GM18951 (cell line): Measurements from ENCODE around the gene FBXO3.
"Not testable (repeated sequence)": the region's sequence is repeated elsewhere in the genome, so short reads cannot be mapped to it uniquely, and the experiment has no call there.

ENCODE experiments used
- POLR2A ChIP-seq: IDR thresholded peaks from 4 replicates; pipeline ENCODE4 v1.6.1; 2011; ENCODE audit warnings: mild to moderate bottlenecking; ENCODE audit not compliant: insufficient read length, insufficient read depth; ENCODE audit errors: extremely low read depth
- in situ Hi-C: fragments of 300-500 bp; cut with MboI; formaldehyde crosslinking; loops from one replicate; pipeline ENCODE4 v1.12.0; 2022; ENCODE audit warnings: low sequenced_read_pairs, mixed read lengths, inconsistent platforms; ENCODE audit not compliant: unreplicated experiment

Gene FBXO3

DNA sequence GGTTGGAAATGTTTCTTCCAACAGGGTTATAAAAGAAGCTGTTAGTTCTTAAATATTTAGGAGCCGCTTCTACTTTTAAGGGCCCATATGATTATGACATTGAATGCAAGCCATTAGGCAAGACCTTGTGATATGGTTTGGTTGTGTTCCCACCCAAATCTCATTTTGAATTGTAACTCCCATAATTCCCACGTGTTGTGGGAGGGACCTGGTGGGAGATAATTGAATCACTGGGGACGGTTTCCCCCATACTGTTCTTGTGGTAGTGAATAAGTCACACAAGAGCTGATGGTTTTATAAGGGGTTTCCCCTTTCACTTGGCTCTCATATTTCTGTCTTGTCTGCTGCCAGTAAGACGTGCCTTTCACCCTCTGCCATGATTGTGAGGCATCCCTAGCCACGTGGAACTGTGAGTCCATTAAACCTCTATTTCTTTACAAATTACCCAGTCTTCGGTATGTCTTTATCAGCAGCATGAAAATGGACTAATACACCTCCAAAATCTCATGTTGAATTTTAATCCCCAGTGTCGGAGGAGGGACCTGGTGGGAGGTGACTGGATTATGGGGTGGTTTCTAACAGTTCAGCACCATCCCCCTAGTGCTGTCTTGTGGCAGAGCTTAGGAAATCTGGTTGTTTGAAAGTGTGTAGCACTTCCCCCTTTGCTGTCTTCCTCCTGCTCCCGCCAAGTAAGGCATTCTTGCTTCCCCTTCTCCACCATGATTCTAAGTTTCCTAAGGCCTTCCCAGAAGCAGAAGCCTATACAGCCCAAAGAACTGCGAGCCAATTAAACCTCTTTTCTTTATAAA lies 42.4 kb downstream of the FBXO3 start:
- no peak for TF ChIP-seq POLR2A
- in situ Hi-C loops: no loop called here

DNA sequence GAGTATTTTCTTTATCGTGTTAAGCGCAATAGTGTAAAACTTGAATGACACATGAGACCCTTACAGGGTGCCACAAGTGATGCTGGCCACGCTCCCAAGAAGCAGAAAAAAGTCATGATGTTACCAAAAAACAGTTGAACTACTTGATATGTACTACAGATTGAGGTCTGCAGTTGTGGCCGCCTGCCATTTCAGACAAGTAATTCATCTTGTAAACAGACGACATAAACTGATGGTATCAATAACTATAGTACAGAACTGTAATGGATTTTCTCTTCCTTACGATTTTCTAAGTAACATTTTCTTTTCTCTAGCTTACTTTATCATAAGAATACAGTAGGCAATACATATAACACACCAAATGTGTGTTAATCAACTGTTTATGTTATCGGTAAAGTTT lies 43.6 kb downstream of the FBXO3 start:
- TF ChIP-seq POLR2A: no peak
- in situ Hi-C loops: no loop called here

DNA sequence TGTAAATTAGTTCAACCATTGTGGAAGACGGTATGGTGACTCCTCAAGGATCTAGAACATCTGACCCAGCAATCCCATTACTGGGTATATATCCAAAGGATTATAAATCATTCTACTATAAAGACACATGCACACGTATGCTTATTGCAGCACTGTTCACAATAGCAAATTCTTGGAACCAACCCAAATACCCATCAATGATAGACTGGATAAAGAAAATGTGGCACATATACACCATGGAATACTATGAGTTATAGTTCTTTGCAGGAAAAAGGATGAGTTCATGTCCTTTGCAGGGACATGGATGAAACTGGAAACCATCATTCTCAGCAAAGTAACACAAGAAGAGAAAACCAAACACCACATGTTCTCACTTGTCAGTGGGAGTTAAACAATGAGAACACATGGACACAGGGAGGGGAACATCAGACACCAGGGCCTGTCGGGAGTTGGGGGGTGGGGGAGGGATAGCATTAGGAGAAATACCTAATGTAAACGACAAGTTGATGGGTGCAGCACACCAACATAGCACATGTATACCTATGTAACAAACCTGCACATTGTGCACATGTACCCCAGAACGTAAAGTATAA lies 45.2 kb downstream of the FBXO3 start:
- in situ Hi-C loops: not testable (repeated sequence)

DNA sequence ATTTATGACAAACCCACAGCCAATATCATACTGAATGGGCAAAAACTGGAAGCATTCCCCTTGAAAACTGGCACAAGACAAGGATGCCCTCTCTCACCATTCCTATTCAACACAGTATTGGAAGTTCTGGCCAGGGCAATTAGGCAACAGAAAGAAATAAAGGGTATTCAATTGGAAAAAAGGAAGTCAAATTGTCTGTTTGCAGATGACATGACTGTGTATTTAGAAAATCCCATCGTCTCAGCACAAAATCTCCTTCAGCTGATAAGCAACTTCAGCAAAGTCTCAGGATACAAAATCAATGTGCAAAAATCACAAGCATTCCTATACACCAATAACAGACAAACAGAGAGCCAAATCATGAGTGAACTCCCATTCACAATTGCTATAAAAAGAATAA lies 46.8 kb downstream of the FBXO3 start:
- in situ Hi-C loops: not testable (repeated sequence)

- TF ChIP-seq POLR2A: no peak
- in situ Hi-C loops: no loop called here
Observed at GRCh38 chr11:33725496-33725895, 48.8 kb downstream of the FBXO3 start.

DNA sequence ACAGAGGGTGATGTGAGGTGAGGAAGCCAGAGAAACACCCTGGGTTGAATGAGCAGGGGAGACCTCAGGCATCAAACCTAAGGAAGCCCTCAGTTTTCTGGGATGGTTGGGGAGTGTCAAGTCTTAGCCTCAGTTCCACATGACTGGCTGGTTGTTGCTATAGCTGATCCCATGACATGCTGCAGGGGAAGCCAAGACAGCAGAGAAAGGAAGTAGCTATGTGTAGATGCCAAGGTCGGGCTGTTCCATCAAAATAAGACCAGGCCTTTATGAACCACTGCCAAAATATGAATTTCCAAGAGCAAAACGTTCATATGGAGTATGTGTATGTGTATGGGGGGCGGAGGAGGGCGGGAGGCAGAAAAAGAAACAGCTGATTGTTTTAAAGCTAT lies 49.7 kb downstream of the FBXO3 start:
- no peak for TF ChIP-seq POLR2A
- in situ Hi-C loops: no loop called here

GRCh38 chr11:33723238-33723881 lies 51.0 kb downstream of the FBXO3 start:
- no peak for TF ChIP-seq POLR2A
- in situ Hi-C loops: no loop called here

DNA sequence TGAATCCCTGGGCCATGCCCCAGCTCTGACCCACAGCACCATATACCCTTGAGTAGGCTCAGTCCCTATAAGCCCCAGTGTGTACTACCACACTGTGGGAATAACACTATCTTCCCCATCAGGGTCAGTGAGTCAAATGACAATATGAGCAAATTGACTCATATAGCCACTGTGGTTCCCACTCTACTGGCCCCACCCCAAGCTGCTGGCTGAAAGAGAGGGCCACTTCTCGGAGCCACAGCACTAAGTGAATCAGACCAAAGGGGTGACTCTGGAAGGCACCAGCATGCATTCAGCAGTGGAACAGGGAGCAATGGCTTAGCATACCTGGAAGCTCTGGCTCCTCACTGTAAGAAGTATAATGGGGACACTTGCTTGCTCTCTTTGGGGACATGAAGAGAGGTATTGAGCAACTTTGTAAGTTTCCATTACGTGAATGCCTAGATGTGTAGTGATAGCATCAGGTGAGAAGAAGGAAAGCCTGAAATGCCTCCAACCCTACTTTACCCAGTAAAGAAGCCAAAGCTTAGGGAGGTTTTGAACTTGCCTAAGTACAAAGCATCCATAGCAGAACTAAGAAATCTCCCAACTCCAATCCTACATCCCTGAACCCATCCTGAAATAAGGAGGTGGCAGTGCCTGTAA lies 51.6 kb downstream of the FBXO3 start:
- in situ Hi-C loops: no loop called here
- TF ChIP-seq POLR2A: no peak

- TF ChIP-seq POLR2A: no peak
- in situ Hi-C loops: no loop called here
Observed at GRCh38 chr11:33721984-33722383, 52.3 kb downstream of the FBXO3 start.

GRCh38 chr11:33721426-33721825 lies 52.9 kb downstream of the FBXO3 start:
- in situ Hi-C loops: no loop called here

GRCh38 chr11:33719587-33719986 lies 54.7 kb downstream of the FBXO3 start:
- in situ Hi-C loops: no loop called here
- no peak for TF ChIP-seq POLR2A

More at GRCh38 chr11:33721426-33721825, 52.9 kb downstream of the FBXO3 start:
- TF ChIP-seq POLR2A: no peak

GRCh38 chr11:33718440-33718839 lies 55.9 kb downstream of the FBXO3 start:
- in situ Hi-C loops: no loop called here
- no peak for TF ChIP-seq POLR2A

- in situ Hi-C loops: no loop called here
- no peak for TF ChIP-seq POLR2A
Observed at GRCh38 chr11:33716243-33716642, 58.1 kb downstream of the FBXO3 start.
